ENCODE measurements around the gene RPS18. TPM values are rescaled to one million over a fixed set of nuclear protein-coding genes. Genes with fewer than 3 reads are reported as not detected.
A peak's percentile ranks its signal among the peaks of the same experiment; 100 is the strongest.

The RPS18 gene
- total RNA-seq, 1 donor = 1,877 TPM

DNA sequence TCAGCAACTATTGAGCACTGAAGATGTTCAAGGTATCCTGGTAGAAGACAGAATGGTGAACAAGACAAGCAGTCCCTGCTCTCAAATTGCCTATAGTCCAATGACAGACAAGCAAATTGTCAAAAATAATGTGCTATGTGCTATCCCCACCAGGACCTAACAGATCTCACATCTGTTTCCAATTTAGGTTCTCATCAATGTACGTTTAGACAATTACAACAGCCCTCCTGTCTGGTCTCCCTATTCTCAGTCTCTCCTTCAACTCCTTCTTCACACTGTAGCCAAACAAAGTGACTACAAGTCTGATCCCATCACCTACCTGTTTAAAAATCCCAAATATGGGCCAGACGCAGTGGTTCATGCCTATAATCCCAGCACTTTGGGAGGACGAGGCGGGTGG is 34.5 kb downstream of the RPS18 start:
- no peak for DNase-seq (ENCODE audit: low read depth)
- no peak for TF ChIP-seq CTCF (IDR thresholded peaks at IDR 0.05; ENCODE audit: insufficient read depth, low read depth, low read length)

GRCh38 chr6:33312361-33313104 is 40.7 kb downstream of the RPS18 start:
- H3K4me3 ChIP-seq (ENCODE audit: low read depth, low read length) = peak overlapping the region; percentile 75
- peak; percentile 75 for DNase-seq (ENCODE audit: low read depth)
- TF ChIP-seq CTCF (IDR thresholded peaks at IDR 0.05; ENCODE audit: insufficient read depth, low read depth, low read length) = no peak

More for the DNA sequence above, 34.5 kb downstream of the RPS18 start:
- no peak overlapping the region for H3K4me3 ChIP-seq (ENCODE audit: low read depth, low read length)

GRCh38 chr6:33313105-33313708 is 41.3 kb downstream of the RPS18 start:
- peak overlapping the region; percentile 75 for H3K4me3 ChIP-seq (ENCODE audit: low read depth, low read length)
- peak; percentile 36 for DNase-seq (ENCODE audit: low read depth)
- TF ChIP-seq CTCF (IDR thresholded peaks at IDR 0.05; ENCODE audit: insufficient read depth, low read depth, low read length) = no peak

GRCh38 chr6:33313709-33314514 is 42.0 kb downstream of the RPS18 start, which contains the start of gene TAPBP:
TSS of gene TAPBP (minus strand) at chr6:33314078. CDS start at chr6:33314041, 37 bp downstream.
- peak within 1 kb of the TSS; percentile 75 for H3K4me3 ChIP-seq (ENCODE audit: low read depth, low read length)
- DNase-seq (ENCODE audit: low read depth) = peak; percentile 78

GRCh38 chr6:33314515-33314942 is 42.7 kb downstream of the RPS18 start:
- no peak for TF ChIP-seq CTCF (IDR thresholded peaks at IDR 0.05; ENCODE audit: insufficient read depth, low read depth, low read length)
- peak; percentile 92 for DNase-seq (ENCODE audit: low read depth)
- H3K4me3 ChIP-seq (ENCODE audit: low read depth, low read length) = peak overlapping the region; percentile 75

More at GRCh38 chr6:33313709-33314514, 42.0 kb downstream of the RPS18 start, which contains the start of gene TAPBP:
- no peak for TF ChIP-seq CTCF (IDR thresholded peaks at IDR 0.05; ENCODE audit: insufficient read depth, low read depth, low read length)

DNA sequence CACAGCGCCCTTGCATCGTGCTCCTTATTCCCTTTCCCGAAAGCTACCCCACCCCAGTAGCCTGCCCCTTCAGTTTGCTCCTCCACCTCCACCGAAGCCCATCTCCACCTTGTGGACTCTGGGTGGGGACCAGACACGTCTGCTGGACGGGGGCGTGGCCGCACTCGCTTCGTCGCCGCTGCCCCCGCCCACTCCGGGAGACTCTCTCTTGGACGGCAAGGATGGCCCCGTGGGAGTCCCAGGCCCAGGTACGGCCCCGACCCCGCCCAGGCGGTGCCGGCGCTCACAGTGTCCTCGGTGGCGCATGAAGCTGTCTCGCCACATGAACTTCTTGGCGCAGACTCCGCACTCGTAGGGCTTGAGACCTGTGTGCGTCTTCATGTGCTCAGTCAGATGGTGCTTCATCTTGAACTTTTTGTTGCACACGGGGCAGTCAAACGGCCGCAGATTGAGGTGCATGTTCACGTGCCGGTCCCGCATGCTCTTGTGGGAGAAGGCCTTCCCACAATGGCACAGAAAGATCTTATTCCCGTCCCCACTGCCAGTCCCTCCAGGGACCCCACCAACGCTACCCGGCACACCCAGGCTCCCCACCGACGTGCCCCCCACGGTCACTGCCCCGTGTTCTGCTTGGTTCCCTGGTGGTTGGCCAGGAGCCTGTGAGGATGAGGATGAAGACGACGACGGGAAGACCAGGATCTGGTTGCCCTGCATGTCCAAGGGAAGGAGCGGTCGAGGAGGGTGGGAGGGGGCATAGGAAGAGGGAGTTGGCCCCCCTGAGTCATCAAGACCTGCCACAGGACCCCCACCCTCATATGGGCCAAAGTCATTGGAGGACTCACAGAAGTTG is 43.3 kb downstream of the RPS18 start:
- peak overlapping the region; percentile 75 for H3K4me3 ChIP-seq (ENCODE audit: low read depth, low read length)
- peak; percentile 24 for DNase-seq (ENCODE audit: low read depth)
- no peak for TF ChIP-seq CTCF (IDR thresholded peaks at IDR 0.05; ENCODE audit: insufficient read depth, low read depth, low read length)
